Lower leg skin (tissue), 3 donors: ENCODE results near the gene NR0B2.

Experiments
- POLR2A ChIP-seq, 2 donors: fragments of 450-650 bp; IDR thresholded peaks; one replicate each; pipeline ENCODE4 v1.6.1; 2016 to 2017; ENCODE audit warnings: antibody characterized with exemption in 2 of 2, mild to moderate bottlenecking in 1 of 2, moderate library complexity in 1 of 2
- TF ChIP-seq, protein P1 (sequence below), 3 donors: fragments of 450-650 bp; IDR thresholded peaks; one replicate each; pipeline ENCODE4 v1.5.1; 2016; ENCODE audit warnings: antibody characterized with exemption in 3 of 3, mild to moderate bottlenecking in 3 of 3, moderate library complexity in 2 of 3

- TF ChIP-seq POLR2A (IDR thresholded peaks at IDR 0.05), result no peak
- TF ChIP-seq, protein P1, sequence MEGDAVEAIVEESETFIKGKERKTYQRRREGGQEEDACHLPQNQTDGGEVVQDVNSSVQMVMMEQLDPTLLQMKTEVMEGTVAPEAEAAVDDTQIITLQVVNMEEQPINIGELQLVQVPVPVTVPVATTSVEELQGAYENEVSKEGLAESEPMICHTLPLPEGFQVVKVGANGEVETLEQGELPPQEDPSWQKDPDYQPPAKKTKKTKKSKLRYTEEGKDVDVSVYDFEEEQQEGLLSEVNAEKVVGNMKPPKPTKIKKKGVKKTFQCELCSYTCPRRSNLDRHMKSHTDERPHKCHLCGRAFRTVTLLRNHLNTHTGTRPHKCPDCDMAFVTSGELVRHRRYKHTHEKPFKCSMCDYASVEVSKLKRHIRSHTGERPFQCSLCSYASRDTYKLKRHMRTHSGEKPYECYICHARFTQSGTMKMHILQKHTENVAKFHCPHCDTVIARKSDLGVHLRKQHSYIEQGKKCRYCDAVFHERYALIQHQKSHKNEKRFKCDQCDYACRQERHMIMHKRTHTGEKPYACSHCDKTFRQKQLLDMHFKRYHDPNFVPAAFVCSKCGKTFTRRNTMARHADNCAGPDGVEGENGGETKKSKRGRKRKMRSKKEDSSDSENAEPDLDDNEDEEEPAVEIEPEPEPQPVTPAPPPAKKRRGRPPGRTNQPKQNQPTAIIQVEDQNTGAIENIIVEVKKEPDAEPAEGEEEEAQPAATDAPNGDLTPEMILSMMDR (IDR thresholded peaks at IDR 0.05), result no peak
These were observed 32.5 kb upstream of the NR0B2 start for GRCh38 chr1:26946270-26946669.
